ENCODE measurements around the gene ZBTB20. TPM values are rescaled to one million over a fixed set of nuclear protein-coding genes. Genes with fewer than 3 reads are reported as not detected.

The ZBTB20 gene
- total RNA-seq, 4 donors from 2014 or later, result 46.1 to 102 (median 81.9) TPM

GRCh38 chr3:114941626-114942309 is 205.3 kb downstream of the ZBTB20 start:
- DNase-seq (ENCODE audit: low spot score) (no peak), ATAC-seq (ENCODE audit: low FRiP score) (no peak)
- no peak for TF ChIP-seq CTCF (IDR thresholded peaks at IDR 0.05)

GRCh38 chr3:114939920-114940319 is 207.2 kb downstream of the ZBTB20 start:
- no peak for DNase-seq (ENCODE audit: low spot score)
- no peak for TF ChIP-seq CTCF (IDR thresholded peaks at IDR 0.05)
- no peak for ATAC-seq (ENCODE audit: low FRiP score)

- TF ChIP-seq CTCF (IDR thresholded peaks at IDR 0.05), result no peak
- ATAC-seq (ENCODE audit: low FRiP score) (no peak), DNase-seq (ENCODE audit: low spot score) (no peak)
Observed at GRCh38 chr3:114933407-114933806, 213.7 kb downstream of the ZBTB20 start.

- DNase-seq (ENCODE audit: low spot score), result no peak
- TF ChIP-seq CTCF (IDR thresholded peaks at IDR 0.05), result no peak
- no peak for ATAC-seq (ENCODE audit: low FRiP score)
Observed at GRCh38 chr3:114929971-114930732, 216.9 kb downstream of the ZBTB20 start.

- ATAC-seq (ENCODE audit: low FRiP score) (no peak), DNase-seq (ENCODE audit: low spot score) (no peak)
- no peak for TF ChIP-seq CTCF (IDR thresholded peaks at IDR 0.05)
Observed at GRCh38 chr3:114928989-114929640, 218.0 kb downstream of the ZBTB20 start.

GRCh38 chr3:114904633-114905032 is 242.5 kb downstream of the ZBTB20 start:
- DNase-seq (ENCODE audit: low spot score), result no peak
- ATAC-seq (ENCODE audit: low FRiP score), result no peak
- no peak for TF ChIP-seq CTCF (IDR thresholded peaks at IDR 0.05)

Data from omental fat pad (tissue), 4 donors.